SK-N-SH (cell line): ENCODE measurements around the gene CALML3. TPM values are rescaled to one million over a fixed set of nuclear protein-coding genes. Genes with fewer than 3 reads are reported as not detected.

Experiments
- CTCF ChIA-PET: fragments of 300-600, 350-600 bp; formaldehyde crosslinking; extraction: SDS; loops from one replicate; lab custom pipeline; 2021; lab: Yijun Ruan, JAX
- POLR2A ChIA-PET: fragments of 350-600 bp; sonication (Branson Sonifier 250); formaldehyde crosslinking; extraction: SDS; loops from one replicate; lab custom pipeline; 2020; ENCODE audit warnings: antibody characterized with exemption, inconsistent platforms; lab: Yijun Ruan, JAX
- DNase-seq: peaks from one replicate; pipeline ENCODE4 v3.0.0; 2012
- H2AFZ ChIP-seq: fragments of 200-600 bp; sonication (generic); 2 replicates; pipeline ENCODE4 v1.8.1; 2016; ENCODE audit warnings: antibody characterized with exemption, mild to moderate bottlenecking, low read depth
- H3F3A ChIP-seq: fragments of 200-600 bp; sonication (generic); replicated peaks from 2 replicates; pipeline ENCODE3; 2016; ENCODE audit warnings: antibody characterized with exemption, mild to moderate bottlenecking; ENCODE audit not compliant: insufficient read depth
- H3K27ac ChIP-seq, 2 experiments: fragments of 200-500 bp in 1 of 2; fragments of 200-600 bp in 1 of 2; sonication (Bioruptor generic) in 1 of 2; sonication (generic), shearing (Covaris generic) in 1 of 2; 2 replicates each; pipeline versions ENCODE4 v1.5.1 to v1.6.1; 2014 to 2016; ENCODE audit warnings: low read depth in 2 of 2, inconsistent platforms in 1 of 2, low read length in 1 of 2, mild to moderate bottlenecking in 1 of 2, mixed read lengths in 1 of 2
- H3K27me3 ChIP-seq: fragments of 200-600 bp; sonication (generic), shearing (Covaris generic); 2 replicates; pipeline ENCODE4 v1.6.1; 2016; ENCODE audit warnings: mixed run types; ENCODE audit not compliant: insufficient read depth
- H3K36me3 ChIP-seq, 2 experiments: fragments of 200-500 bp in 1 of 2; fragments of 200-600 bp in 1 of 2; sonication (Bioruptor generic) in 1 of 2; sonication (generic) in 1 of 2; replicated peaks in 1 of 2; 2 replicates each; pipeline versions ENCODE3 to v1.5.1; 2014 to 2016; ENCODE audit warnings: low read length in 1 of 2, mild to moderate bottlenecking in 1 of 2; ENCODE audit not compliant: insufficient read depth in 2 of 2, control insufficient read depth in 1 of 2
- H3K4me1 ChIP-seq, 2 experiments: fragments of 200-500 bp in 1 of 2; fragments of 200-600 bp in 1 of 2; sonication (Bioruptor generic) in 1 of 2; sonication (generic), shearing (Covaris generic) in 1 of 2; 2 replicates each; pipeline versions ENCODE4 v1.5.1 to v1.6.1; 2014 to 2016; ENCODE audit warnings: low read depth in 1 of 2, low read length in 1 of 2, mixed run types in 1 of 2; ENCODE audit not compliant: insufficient read depth in 2 of 2, control insufficient read depth in 1 of 2
- H3K4me2 ChIP-seq: fragments of 200-600 bp; sonication (generic), shearing (Covaris generic); 2 replicates; pipeline ENCODE4 v1.6.1; 2017; ENCODE audit warnings: mixed run types
- H3K4me3 ChIP-seq, 2 experiments: fragments of 200-500 bp in 1 of 2; fragments of 200-600 bp in 1 of 2; sonication (Bioruptor generic) in 1 of 2; sonication (generic), shearing (Covaris generic) in 1 of 2; 2 replicates each; pipeline versions ENCODE4 v1.5.1 to v1.8.1; 2014 to 2016; ENCODE audit warnings: low read depth in 2 of 2, inconsistent platforms in 1 of 2, low read length in 1 of 2, mild to moderate bottlenecking in 1 of 2, mixed read lengths in 1 of 2, moderate library complexity in 1 of 2
- H3K79me2 ChIP-seq: fragments of 200-600 bp; sonication (generic); 2 replicates; pipeline ENCODE4 v1.8.1; 2017; ENCODE audit warnings: mild to moderate bottlenecking; ENCODE audit not compliant: insufficient read depth
- H3K9ac ChIP-seq: fragments of 200-600 bp; sonication (generic); 2 replicates; pipeline ENCODE4 v1.6.1; 2017; ENCODE audit warnings: mixed run types
- H3K9me2 ChIP-seq: fragments of 200-600 bp; sonication (generic); 2 replicates; pipeline ENCODE4 v1.6.1; 2017; ENCODE audit warnings: mixed run types
- H3K9me3 ChIP-seq: fragments of 200-600 bp; sonication (generic); 2 replicates; pipeline ENCODE4 v1.6.1; 2017; ENCODE audit warnings: mixed run types, mild to moderate bottlenecking, moderate library complexity
- H4K20me1 ChIP-seq: fragments of 200-600 bp; sonication (generic); 2 replicates; pipeline ENCODE4 v1.6.1; 2017; ENCODE audit warnings: mild to moderate bottlenecking, mixed run types; ENCODE audit not compliant: insufficient read depth
- CHD2 ChIP-seq: fragments of 150-350 bp; IDR thresholded peaks from 2 replicates; pipeline ENCODE4 v1.6.1; 2018; ENCODE audit warnings: low read length; ENCODE audit not compliant: partially characterized antibody
- CTCF ChIP-seq: fragments of 200-600 bp; sonication (generic); IDR thresholded peaks from 2 replicates; pipeline ENCODE4 v1.6.1; 2017; ENCODE audit warnings: antibody characterized with exemption, mild to moderate bottlenecking, moderate library complexity
- FOSL2 ChIP-seq: IDR thresholded peaks from 2 replicates; pipeline ENCODE4 v1.4.0; 2012; ENCODE audit warnings: low read depth, mild to moderate bottlenecking, moderate library complexity, borderline replicate concordance
- FOXM1 ChIP-seq: IDR thresholded peaks from 2 replicates; pipeline ENCODE4 v1.4.0; 2012; ENCODE audit warnings: low read depth, mild to moderate bottlenecking
- GABPA ChIP-seq: IDR thresholded peaks from 2 replicates; pipeline ENCODE4 v1.4.0; 2012; ENCODE audit warnings: low read depth, mild to moderate bottlenecking
- GATA2 ChIP-seq: sonication (generic); formaldehyde crosslinking; IDR thresholded peaks from 2 replicates; pipeline ENCODE4 v1.5.0; 2020; ENCODE audit warnings: mild to moderate bottlenecking, missing genetic modification reagents
- IRF3 ChIP-seq: fragments of 150-350 bp; IDR thresholded peaks from 2 replicates; pipeline ENCODE4 v1.6.1; 2016; ENCODE audit warnings: mild to moderate bottlenecking, low read depth, low read length
- MEF2A ChIP-seq: IDR thresholded peaks from 2 replicates; pipeline ENCODE4 v1.4.0; 2012; ENCODE audit warnings: low read depth, borderline replicate concordance
- NRF1 ChIP-seq: IDR thresholded peaks from 2 replicates; pipeline ENCODE4 v1.6.1; 2012; ENCODE audit warnings: low read depth, mild to moderate bottlenecking, low read length
- RCOR1 ChIP-seq: fragments of 150-350 bp; IDR thresholded peaks from 2 replicates; pipeline ENCODE4 v1.6.1; 2017; ENCODE audit warnings: antibody characterized with exemption, low read length
- SIN3A ChIP-seq: IDR thresholded peaks from 2 replicates; pipeline ENCODE4 v1.6.1; 2012; ENCODE audit warnings: low read depth, mild to moderate bottlenecking, low read length, moderate library complexity, borderline replicate concordance
- TCF12 ChIP-seq: IDR thresholded peaks from 2 replicates; pipeline ENCODE4 v1.4.0; 2012
- USF1 ChIP-seq: IDR thresholded peaks from 2 replicates; pipeline ENCODE4 v1.4.0; 2012; ENCODE audit warnings: low read depth, borderline replicate concordance
- USF2 ChIP-seq: fragments of 150-350 bp; IDR thresholded peaks from 2 replicates; pipeline ENCODE4 v1.6.1; 2017; ENCODE audit warnings: antibody characterized with exemption, low read length, low read depth, borderline replicate concordance
- ZBTB33 ChIP-seq: IDR thresholded peaks from 2 replicates; pipeline ENCODE4 v1.4.0; 2012; ENCODE audit warnings: low read depth, borderline replicate concordance
- WGBS: methylation state at CpG from one replicate; pipeline ENCODE4 v1.1.6; 2017; ENCODE audit warnings: low lambda C conversion rate; 5-methylcytosine and 5-hydroxymethylcytosine counted together
- polyA plus RNA-seq, 3 experiments: library from polyadenylated mRNA; depleted of rRNA; stranded (reverse); fragments of >200 nt; gene quantifications; 2 replicates each; pipeline ENCODE4 v1.2.3, GENCODE V29; 2012

The CALML3 gene
- polyA plus RNA-seq, 1 of the 3 experiments (the other 2 are of a cell fraction) = not detected

GRCh38 chr10:5570007-5570655 is 45.4 kb downstream of the CALML3 start:
- POLR2A ChIA-PET = no interaction called here
- Histone ChIP-seq H3K9me3 (no peaks in the 10 kb centered on the region), H3K79me2 (no peaks in the 10 kb centered on the region), H3K27me3 (no peaks in the 10 kb centered on the region), H3K4me1 (peaks cover 4 to 24% of the 10 kb centered on the region in 2 experiments; a peak in 2 of 4 replicates), H3F3A (no peaks in the 10 kb centered on the region), H3K36me3 (no peaks in the 10 kb centered on the region), H3K9ac (no peak overlapping the region), H2AFZ (no peak overlapping the region), H3K27ac (no peak overlapping the region), H3K9me2 (no peaks in the 10 kb centered on the region), H4K20me1 (no peaks in the 10 kb centered on the region), H3K4me2 (no peak overlapping the region), H3K4me3 (no peak overlapping the region)
- no peak for DNase-seq
- CTCF ChIA-PET = interaction anchor here (1.0 to 2.1 kb wide), 3 partner anchors 12 to 59 kb away, joined by 4 to 6 read pairs (median 4); no protein-coding TSS in a partner anchor
- TF ChIP-seq TCF12 (no peak), USF1 (no peak), USF2 (no peak), CTCF (no peak), FOXM1 (no peak), MEF2A (no peak), IRF3 (no peak), CHD2 (no peak), FOSL2 (no peak), GABPA (no peak), SIN3A (no peak), RCOR1 (no peak), NRF1 (no peak), ZBTB33 (no peak), GATA2 (no peak)
- WGBS = 86% methylated on average over 21 of the region's 24 CpGs
